ENCODE results near the gene CLIP4.
"Not testable (repeated sequence)": the region's sequence is repeated elsewhere in the genome, so short reads cannot be mapped to it uniquely, and the experiment has no call there.

The CLIP4 gene

GRCh38 chr2:29074411-29074810, 40.8 kb upstream of the CLIP4 start, which contains the start of gene PCARE:
PCARE (minus strand) TSS chr2:29074523; CDS start chr2:29074261, 262 bp downstream.
- no peaks in the 10 kb centered on the region for H3K27me3 ChIP-seq (ENCODE audit: control insufficient read depth, insufficient read depth, low read length, poor library complexity, severe bottlenecking)
- no peak within 1 kb of the TSS for H3K27ac ChIP-seq (ENCODE audit: insufficient read depth, low read depth, low read length, poor library complexity, severe bottlenecking)
- H3K36me3 ChIP-seq (ENCODE audit: control insufficient read depth, insufficient read depth, low read length), result no peaks in the 10 kb centered on the region
- H3K4me1 ChIP-seq (ENCODE audit: control insufficient read depth, insufficient read depth, low read length), result peaks cover 16% of the 10 kb centered on the region
- 87 to 89% methylated on average over 8 of the region's 8 CpGs for WGBS, 2 experiments
- H3K9me3 ChIP-seq (ENCODE audit: control insufficient read depth, low read length), result no peaks in the 10 kb centered on the region
- H3K4me3 ChIP-seq (ENCODE audit: insufficient read depth, low read depth, low read length), result no peak within 1 kb of the TSS

- peak overlapping the region; percentile 48 for H3K27ac ChIP-seq (ENCODE audit: insufficient read depth, low read depth, low read length, poor library complexity, severe bottlenecking)
These were observed 39.1 kb upstream of the CLIP4 start for GRCh38 chr2:29075894-29076705.

GRCh38 chr2:29079887-29080286, 35.3 kb upstream of the CLIP4 start:
- Histone ChIP-seq H3K4me1 (ENCODE audit: control insufficient read depth, insufficient read depth, low read length) (peaks cover 12% of the 10 kb centered on the region), H3K9me3 (ENCODE audit: control insufficient read depth, low read length) (no peaks in the 10 kb centered on the region), H3K4me3 (ENCODE audit: insufficient read depth, low read depth, low read length) (no peak overlapping the region), H3K27ac (ENCODE audit: insufficient read depth, low read depth, low read length, poor library complexity, severe bottlenecking) (no peak overlapping the region), H3K36me3 (ENCODE audit: control insufficient read depth, insufficient read depth, low read length) (no peaks in the 10 kb centered on the region), H3K27me3 (ENCODE audit: control insufficient read depth, insufficient read depth, low read length, poor library complexity, severe bottlenecking) (no peaks in the 10 kb centered on the region)
- 94 to 95% methylated on average over 7 of the region's 7 CpGs for WGBS, 2 experiments

More at GRCh38 chr2:29075894-29076705, 39.1 kb upstream of the CLIP4 start:
- Histone ChIP-seq H3K36me3 (ENCODE audit: control insufficient read depth, insufficient read depth, low read length) (no peaks in the 10 kb centered on the region), H3K9me3 (ENCODE audit: control insufficient read depth, low read length) (no peaks in the 10 kb centered on the region), H3K27me3 (ENCODE audit: control insufficient read depth, insufficient read depth, low read length, poor library complexity, severe bottlenecking) (no peaks in the 10 kb centered on the region), H3K4me1 (ENCODE audit: control insufficient read depth, insufficient read depth, low read length) (peaks cover 16% of the 10 kb centered on the region), H3K4me3 (ENCODE audit: insufficient read depth, low read depth, low read length) (no peak overlapping the region)
- 70 to 72% methylated on average over 13 to 14 of the region's 14 CpGs for WGBS, 2 experiments

- H3K4me3 ChIP-seq (ENCODE audit: insufficient read depth, low read depth, low read length), result no peak overlapping the region
- H3K27me3 ChIP-seq (ENCODE audit: control insufficient read depth, insufficient read depth, low read length, poor library complexity, severe bottlenecking), result no peaks in the 10 kb centered on the region
- H3K9me3 ChIP-seq (ENCODE audit: control insufficient read depth, low read length), result no peaks in the 10 kb centered on the region
- WGBS, 2 experiments, result 82 to 86% methylated on average over 11 to 12 of the region's 12 CpGs
- H3K27ac ChIP-seq (ENCODE audit: insufficient read depth, low read depth, low read length, poor library complexity, severe bottlenecking), result no peak overlapping the region
- H3K36me3 ChIP-seq (ENCODE audit: control insufficient read depth, insufficient read depth, low read length), result no peaks in the 10 kb centered on the region
- H3K4me1 ChIP-seq (ENCODE audit: control insufficient read depth, insufficient read depth, low read length), result peaks cover 3% of the 10 kb centered on the region
These were observed 34.1 kb upstream of the CLIP4 start for GRCh38 chr2:29080886-29081743.

GRCh38 chr2:29082804-29083495, 32.3 kb upstream of the CLIP4 start:
- WGBS, 2 experiments, result 91 to 93% methylated on average over 5 of the region's 5 CpGs
- H3K4me1 ChIP-seq (ENCODE audit: control insufficient read depth, insufficient read depth, low read length), result no peaks in the 10 kb centered on the region
- no peak overlapping the region for H3K4me3 ChIP-seq (ENCODE audit: insufficient read depth, low read depth, low read length)
- H3K9me3 ChIP-seq (ENCODE audit: control insufficient read depth, low read length), result no peaks in the 10 kb centered on the region
- H3K36me3 ChIP-seq (ENCODE audit: control insufficient read depth, insufficient read depth, low read length), result no peaks in the 10 kb centered on the region
- H3K27me3 ChIP-seq (ENCODE audit: control insufficient read depth, insufficient read depth, low read length, poor library complexity, severe bottlenecking), result no peaks in the 10 kb centered on the region
- H3K27ac ChIP-seq (ENCODE audit: insufficient read depth, low read depth, low read length, poor library complexity, severe bottlenecking), result no peak overlapping the region

GRCh38 chr2:29084554-29084953, 30.7 kb upstream of the CLIP4 start:
- no peaks in the 10 kb centered on the region for H3K4me1 ChIP-seq (ENCODE audit: control insufficient read depth, insufficient read depth, low read length)
- H3K36me3 ChIP-seq (ENCODE audit: control insufficient read depth, insufficient read depth, low read length), result no peaks in the 10 kb centered on the region
- no peaks in the 10 kb centered on the region for H3K27me3 ChIP-seq (ENCODE audit: control insufficient read depth, insufficient read depth, low read length, poor library complexity, severe bottlenecking)
- 94 to 100% methylated on average over 1 of the region's 1 CpG for WGBS, 2 experiments
- H3K9me3 ChIP-seq (ENCODE audit: control insufficient read depth, low read length), result no peaks in the 10 kb centered on the region
- H3K4me3 ChIP-seq (ENCODE audit: insufficient read depth, low read depth, low read length), result no peak overlapping the region
- no peak overlapping the region for H3K27ac ChIP-seq (ENCODE audit: insufficient read depth, low read depth, low read length, poor library complexity, severe bottlenecking)

- H3K4me3 ChIP-seq (ENCODE audit: insufficient read depth, low read depth, low read length); H3K36me3 ChIP-seq (ENCODE audit: control insufficient read depth, insufficient read depth, low read length); H3K27ac ChIP-seq (ENCODE audit: insufficient read depth, low read depth, low read length, poor library complexity, severe bottlenecking); H3K27me3 ChIP-seq (ENCODE audit: control insufficient read depth, insufficient read depth, low read length, poor library complexity, severe bottlenecking); H3K4me1 ChIP-seq (ENCODE audit: control insufficient read depth, insufficient read depth, low read length); H3K9me3 ChIP-seq (ENCODE audit: control insufficient read depth, low read length): not testable (repeated sequence)
- WGBS, 2 experiments, result 92 to 94% methylated on average over 7 of the region's 7 CpGs
These were observed 24.9 kb upstream of the CLIP4 start for GRCh38 chr2:29090311-29090710.

- Histone ChIP-seq H3K36me3 (ENCODE audit: control insufficient read depth, insufficient read depth, low read length) (no peaks in the 10 kb centered on the region), H3K4me1 (ENCODE audit: control insufficient read depth, insufficient read depth, low read length) (no peaks in the 10 kb centered on the region), H3K27me3 (ENCODE audit: control insufficient read depth, insufficient read depth, low read length, poor library complexity, severe bottlenecking) (no peaks in the 10 kb centered on the region), H3K27ac (ENCODE audit: insufficient read depth, low read depth, low read length, poor library complexity, severe bottlenecking) (no peak overlapping the region), H3K9me3 (ENCODE audit: control insufficient read depth, low read length) (no peaks in the 10 kb centered on the region), H3K4me3 (ENCODE audit: insufficient read depth, low read depth, low read length) (no peak overlapping the region)
- 95% methylated on average over 8 of the region's 8 CpGs for WGBS, 2 experiments
These were observed 18.2 kb upstream of the CLIP4 start for GRCh38 chr2:29096969-29097368.

GRCh38 chr2:29097569-29097968, 17.6 kb upstream of the CLIP4 start:
- Histone ChIP-seq H3K9me3 (ENCODE audit: control insufficient read depth, low read length) (no peaks in the 10 kb centered on the region), H3K27me3 (ENCODE audit: control insufficient read depth, insufficient read depth, low read length, poor library complexity, severe bottlenecking) (no peaks in the 10 kb centered on the region), H3K4me3 (ENCODE audit: insufficient read depth, low read depth, low read length) (no peak overlapping the region), H3K4me1 (ENCODE audit: control insufficient read depth, insufficient read depth, low read length) (no peaks in the 10 kb centered on the region), H3K27ac (ENCODE audit: insufficient read depth, low read depth, low read length, poor library complexity, severe bottlenecking) (no peak overlapping the region), H3K36me3 (ENCODE audit: control insufficient read depth, insufficient read depth, low read length) (no peaks in the 10 kb centered on the region)
- WGBS, 2 experiments, result 75 to 76% methylated on average over 4 to 6 of the region's 6 CpGs

- H3K36me3 ChIP-seq (ENCODE audit: control insufficient read depth, insufficient read depth, low read length), result no peaks in the 10 kb centered on the region
- no peak overlapping the region for H3K27ac ChIP-seq (ENCODE audit: insufficient read depth, low read depth, low read length, poor library complexity, severe bottlenecking)
- 93 to 100% methylated on average over 1 of the region's 1 CpG for WGBS, 2 experiments
- no peak overlapping the region for H3K4me3 ChIP-seq (ENCODE audit: insufficient read depth, low read depth, low read length)
- H3K4me1 ChIP-seq (ENCODE audit: control insufficient read depth, insufficient read depth, low read length), result no peaks in the 10 kb centered on the region
- no peaks in the 10 kb centered on the region for H3K9me3 ChIP-seq (ENCODE audit: control insufficient read depth, low read length)
- no peaks in the 10 kb centered on the region for H3K27me3 ChIP-seq (ENCODE audit: control insufficient read depth, insufficient read depth, low read length, poor library complexity, severe bottlenecking)
These were observed 14.7 kb upstream of the CLIP4 start for GRCh38 chr2:29100564-29100963.
